Neuron (in vitro differentiated cells): ENCODE measurements around the gene OCEL1.

Experiments
- H2AFZ ChIP-seq: one replicate; pipeline ENCODE4 v1.6.1; 2013; ENCODE audit warnings: low read depth, mild to moderate bottlenecking, inconsistent platforms, low read length, moderate library complexity
- H3K27me3 ChIP-seq: one replicate; pipeline ENCODE4 v1.6.1; 2013; ENCODE audit warnings: low read length; ENCODE audit not compliant: insufficient read depth
- H3K36me3 ChIP-seq: one replicate; pipeline ENCODE4 v1.6.1; 2013; ENCODE audit warnings: low read length; ENCODE audit not compliant: insufficient read depth
- H3K4me1 ChIP-seq: one replicate; pipeline ENCODE4 v1.6.1; 2013; ENCODE audit warnings: low read length; ENCODE audit not compliant: insufficient read depth
- H3K4me3 ChIP-seq: 2 replicates; pipeline ENCODE4 v1.5.1; 2013; ENCODE audit warnings: mild to moderate bottlenecking, low read length, moderate library complexity
- H3K9me3 ChIP-seq: one replicate; pipeline ENCODE4 v1.6.1; 2013; ENCODE audit warnings: low read length

The OCEL1 gene

DNA sequence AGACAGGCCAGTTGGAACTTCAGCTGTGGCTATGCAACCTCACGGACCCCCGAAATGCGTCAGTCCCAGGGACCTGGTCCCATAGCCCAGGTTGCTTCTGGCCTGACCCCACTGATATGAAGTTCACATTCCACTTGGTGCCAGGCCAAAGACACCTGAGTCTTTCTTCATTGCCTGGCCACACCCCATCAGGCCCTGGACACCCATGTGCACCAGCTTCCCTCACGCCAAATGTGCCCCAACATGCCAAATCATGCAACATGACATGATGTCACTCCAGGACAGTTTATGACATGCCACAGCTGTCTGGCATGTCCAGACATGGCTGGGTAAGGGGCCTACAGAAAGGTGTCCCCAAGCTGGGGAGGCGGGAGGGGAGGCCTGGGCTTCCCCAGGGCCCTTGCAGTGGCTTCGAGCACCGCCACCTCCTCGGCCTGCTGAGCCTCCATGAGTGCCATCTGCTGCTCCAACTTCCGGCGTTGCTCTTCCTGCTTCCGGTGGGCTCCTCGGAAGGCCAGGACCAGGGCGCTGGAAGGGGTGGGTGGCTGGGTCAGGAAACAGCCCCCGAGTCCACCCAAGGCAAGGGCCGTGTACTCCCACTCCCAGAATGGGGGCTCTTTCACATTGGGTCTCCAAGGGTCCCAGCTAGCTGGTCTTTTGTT lies 24.0 kb downstream of the OCEL1 start:
- H3K4me1 ChIP-seq = peaks cover 23% of the 10 kb centered on the region

DNA sequence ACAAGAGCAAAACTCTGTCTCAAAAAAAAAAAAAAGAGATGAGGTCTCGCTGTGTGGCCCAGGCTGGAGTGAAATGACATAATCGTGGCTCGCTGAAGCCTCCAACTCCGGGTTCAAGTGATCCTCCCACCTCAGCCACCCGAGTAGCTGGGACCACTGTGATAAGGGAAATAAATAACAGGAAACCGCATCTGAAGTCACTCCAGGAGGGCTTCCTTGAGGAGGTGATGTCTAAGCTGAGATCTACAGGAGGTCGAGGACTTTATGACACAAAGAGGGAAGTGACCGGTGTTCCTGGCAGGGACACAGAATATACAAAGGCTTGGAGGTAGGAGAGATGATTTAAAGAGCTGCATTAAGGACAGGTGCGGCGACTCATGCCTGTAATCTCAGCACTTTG lies 28.6 kb downstream of the OCEL1 start:
- Histone ChIP-seq H3K27me3 (no peaks in the 10 kb centered on the region), H3K4me1 (peaks cover 3% of the 10 kb centered on the region), H3K4me3 (no peak overlapping the region), H2AFZ (no peak overlapping the region), H3K9me3 (no peaks in the 10 kb centered on the region), H3K36me3 (no peaks in the 10 kb centered on the region)

More for the DNA sequence above, 24.0 kb downstream of the OCEL1 start:
- no peaks in the 10 kb centered on the region for H3K27me3 ChIP-seq
- H3K4me3 ChIP-seq = no peak overlapping the region
- H3K9me3 ChIP-seq = no peaks in the 10 kb centered on the region
- H3K36me3 ChIP-seq = no peaks in the 10 kb centered on the region
- H2AFZ ChIP-seq = no peak overlapping the region

DNA sequence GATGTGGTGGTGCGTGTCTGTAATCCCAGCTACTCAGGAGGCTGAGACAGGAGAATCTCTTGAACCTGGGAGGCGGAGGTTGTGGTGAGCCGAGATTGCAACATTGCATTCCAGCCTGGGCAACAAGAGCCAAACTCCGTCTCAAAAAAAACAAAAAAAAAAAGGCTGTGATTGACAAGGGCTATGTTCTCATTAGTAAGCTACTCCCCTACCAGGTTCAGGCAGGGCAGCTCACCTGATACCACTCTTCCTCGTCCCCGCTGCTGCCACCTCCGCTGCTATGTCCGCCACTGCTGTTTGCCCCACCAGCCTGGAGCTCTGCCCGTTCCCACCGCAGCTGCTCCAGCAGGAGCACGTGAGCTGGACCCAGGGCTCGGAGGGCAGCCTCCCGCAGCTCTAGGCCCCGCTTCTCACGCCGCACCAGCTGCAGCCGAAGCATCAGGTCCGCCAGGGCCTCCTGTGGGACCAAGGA lies 29.2 kb downstream of the OCEL1 start:
- Histone ChIP-seq H2AFZ (no peak overlapping the region), H3K9me3 (no peaks in the 10 kb centered on the region), H3K4me3 (no peak overlapping the region)

DNA sequence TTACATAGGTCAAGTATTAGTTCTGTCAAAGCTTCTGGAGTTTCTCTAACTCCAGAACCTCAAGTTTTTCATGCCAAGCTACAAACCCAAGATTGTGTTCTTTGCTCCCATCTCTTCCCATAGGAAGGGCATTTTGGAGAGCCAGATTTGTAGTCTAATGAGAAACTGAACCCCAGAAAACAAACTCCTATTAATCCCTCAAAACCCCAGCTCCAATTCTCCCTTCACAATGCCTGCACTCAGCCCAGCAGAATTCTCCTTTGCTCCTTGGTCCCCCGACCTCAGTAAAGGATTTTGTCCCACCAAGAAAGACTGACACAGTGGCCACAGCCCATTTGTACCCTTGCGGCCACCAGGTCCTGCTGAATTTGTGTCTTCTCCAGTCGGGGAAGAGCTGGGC lies 30.1 kb downstream of the OCEL1 start:
- H3K4me1 ChIP-seq = peaks cover 5% of the 10 kb centered on the region
- no peak overlapping the region for H2AFZ ChIP-seq
- no peak overlapping the region for H3K4me3 ChIP-seq
- H3K27me3 ChIP-seq = no peaks in the 10 kb centered on the region
- H3K9me3 ChIP-seq = no peaks in the 10 kb centered on the region
- H3K36me3 ChIP-seq = no peaks in the 10 kb centered on the region

More for the DNA sequence above, 29.2 kb downstream of the OCEL1 start:
- H3K36me3 ChIP-seq = no peaks in the 10 kb centered on the region
- H3K27me3 ChIP-seq = no peaks in the 10 kb centered on the region
- H3K4me1 ChIP-seq = peaks cover 3% of the 10 kb centered on the region

DNA sequence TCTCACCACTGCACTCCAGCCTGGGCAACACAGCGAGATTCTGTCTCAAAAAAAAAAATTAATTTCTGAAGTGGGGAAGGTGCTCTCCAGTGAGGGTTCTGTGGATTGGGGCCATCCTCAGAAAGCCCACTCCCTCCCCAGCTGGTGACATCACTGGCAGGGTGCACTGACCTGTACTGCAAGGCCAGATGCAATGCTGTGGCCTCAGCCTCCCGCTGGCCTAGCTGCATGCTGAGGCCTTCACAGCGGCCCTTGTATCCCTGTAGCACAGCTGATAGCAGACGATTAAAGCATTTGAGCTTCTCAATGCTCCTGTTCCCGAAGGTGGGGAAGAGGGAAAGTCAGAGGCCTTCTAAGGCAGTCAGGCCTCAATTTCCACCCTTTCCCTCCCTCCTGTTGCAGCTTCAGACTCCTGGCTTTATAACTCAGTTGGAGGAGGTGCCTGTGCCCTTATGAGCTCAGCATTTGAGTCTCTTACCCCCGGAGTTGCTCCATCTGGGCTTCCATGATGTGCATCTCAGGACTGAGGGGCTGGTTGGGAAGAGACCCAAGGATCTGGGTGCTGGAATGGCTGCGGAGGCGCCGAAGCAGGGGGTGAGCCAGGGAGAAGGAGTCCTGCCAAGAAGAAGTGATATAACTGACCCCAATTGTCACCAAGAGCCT lies 33.2 kb downstream of the OCEL1 start:
- H3K27me3 ChIP-seq = no peaks in the 10 kb centered on the region
- H3K9me3 ChIP-seq = no peaks in the 10 kb centered on the region
- no peak overlapping the region for H3K4me3 ChIP-seq
- no peaks in the 10 kb centered on the region for H3K36me3 ChIP-seq
- peaks cover 5% of the 10 kb centered on the region for H3K4me1 ChIP-seq
- H2AFZ ChIP-seq = no peak overlapping the region

DNA sequence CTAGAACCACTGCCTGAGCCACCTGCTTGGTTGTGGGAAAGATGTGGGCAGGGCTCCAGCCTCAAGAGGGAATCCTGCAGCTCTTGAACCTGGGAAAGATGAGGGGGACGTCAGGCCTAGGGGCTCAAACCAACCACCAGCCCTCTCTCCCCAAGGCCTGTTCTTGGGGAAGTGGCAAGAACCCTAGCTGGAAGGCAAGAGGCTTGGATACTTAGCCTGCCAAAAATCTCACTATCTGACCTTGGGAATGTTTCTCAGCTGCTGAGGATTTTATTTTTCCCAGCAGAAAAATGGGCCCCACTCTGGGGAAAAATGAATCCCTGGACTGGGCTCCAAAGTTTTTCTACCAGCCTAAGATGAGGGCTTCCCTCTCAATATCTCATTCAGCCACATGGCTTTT lies 33.9 kb downstream of the OCEL1 start:
- Histone ChIP-seq H3K9me3 (no peaks in the 10 kb centered on the region), H3K36me3 (no peaks in the 10 kb centered on the region), H3K27me3 (no peaks in the 10 kb centered on the region)

DNA sequence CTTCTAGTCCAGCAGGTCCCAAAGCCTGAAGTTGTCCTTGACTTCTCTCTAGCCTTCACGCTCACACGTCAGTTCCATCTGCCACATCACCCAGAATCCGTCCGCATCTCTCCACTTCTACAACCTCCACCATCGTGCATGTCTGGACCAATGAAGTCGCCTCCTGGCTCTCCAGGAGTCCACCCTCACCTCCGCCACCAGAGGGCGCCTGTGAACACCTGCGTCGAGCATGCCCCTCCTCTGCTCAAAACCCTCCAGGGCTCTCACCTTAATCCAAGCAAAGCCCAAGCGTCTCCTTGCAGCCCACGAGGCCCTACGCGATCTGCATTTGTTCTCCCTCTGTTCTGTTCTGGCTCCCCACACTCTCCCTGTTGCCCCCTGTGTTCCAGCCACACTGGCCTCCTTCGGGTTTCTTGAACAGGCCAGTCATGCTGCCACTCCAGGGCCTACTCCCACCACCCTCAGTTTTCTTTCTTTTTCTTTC lies 34.9 kb downstream of the OCEL1 start:
- H3K9me3 ChIP-seq = no peaks in the 10 kb centered on the region
- no peaks in the 10 kb centered on the region for H3K36me3 ChIP-seq
- H3K4me3 ChIP-seq = no peak overlapping the region
- H3K4me1 ChIP-seq = peaks cover 5% of the 10 kb centered on the region
- H3K27me3 ChIP-seq = no peaks in the 10 kb centered on the region
- H2AFZ ChIP-seq = no peak overlapping the region

More for the DNA sequence above, 33.9 kb downstream of the OCEL1 start:
- H3K4me3 ChIP-seq = no peak overlapping the region
- H3K4me1 ChIP-seq = peaks cover 5% of the 10 kb centered on the region
- no peak overlapping the region for H2AFZ ChIP-seq

DNA sequence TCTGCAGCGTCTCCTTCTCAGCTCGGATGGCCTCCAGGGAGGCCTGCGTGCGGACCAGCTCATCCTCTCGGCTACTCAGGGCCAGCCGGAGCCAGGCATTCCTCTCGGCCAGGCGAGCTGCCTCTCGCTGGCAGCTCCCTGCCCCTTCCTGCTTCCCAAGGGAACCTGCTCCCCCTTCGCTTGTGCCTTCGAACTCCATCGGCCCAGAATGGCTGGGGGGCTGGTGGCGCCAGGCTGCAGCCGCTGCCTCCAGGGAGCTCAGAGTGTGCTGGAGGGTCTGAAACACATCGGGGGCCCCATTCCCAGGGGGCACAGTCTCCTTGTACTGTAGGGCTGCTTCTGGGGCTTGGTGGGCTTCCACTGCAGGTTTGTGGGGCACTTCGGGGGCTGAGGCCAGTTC lies 36.5 kb downstream of the OCEL1 start:
- no peak overlapping the region for H3K4me3 ChIP-seq
- H3K36me3 ChIP-seq = no peaks in the 10 kb centered on the region
- no peaks in the 10 kb centered on the region for H3K27me3 ChIP-seq
- H3K4me1 ChIP-seq = peaks cover 5% of the 10 kb centered on the region
- H2AFZ ChIP-seq = no peak overlapping the region
- H3K9me3 ChIP-seq = no peaks in the 10 kb centered on the region

DNA sequence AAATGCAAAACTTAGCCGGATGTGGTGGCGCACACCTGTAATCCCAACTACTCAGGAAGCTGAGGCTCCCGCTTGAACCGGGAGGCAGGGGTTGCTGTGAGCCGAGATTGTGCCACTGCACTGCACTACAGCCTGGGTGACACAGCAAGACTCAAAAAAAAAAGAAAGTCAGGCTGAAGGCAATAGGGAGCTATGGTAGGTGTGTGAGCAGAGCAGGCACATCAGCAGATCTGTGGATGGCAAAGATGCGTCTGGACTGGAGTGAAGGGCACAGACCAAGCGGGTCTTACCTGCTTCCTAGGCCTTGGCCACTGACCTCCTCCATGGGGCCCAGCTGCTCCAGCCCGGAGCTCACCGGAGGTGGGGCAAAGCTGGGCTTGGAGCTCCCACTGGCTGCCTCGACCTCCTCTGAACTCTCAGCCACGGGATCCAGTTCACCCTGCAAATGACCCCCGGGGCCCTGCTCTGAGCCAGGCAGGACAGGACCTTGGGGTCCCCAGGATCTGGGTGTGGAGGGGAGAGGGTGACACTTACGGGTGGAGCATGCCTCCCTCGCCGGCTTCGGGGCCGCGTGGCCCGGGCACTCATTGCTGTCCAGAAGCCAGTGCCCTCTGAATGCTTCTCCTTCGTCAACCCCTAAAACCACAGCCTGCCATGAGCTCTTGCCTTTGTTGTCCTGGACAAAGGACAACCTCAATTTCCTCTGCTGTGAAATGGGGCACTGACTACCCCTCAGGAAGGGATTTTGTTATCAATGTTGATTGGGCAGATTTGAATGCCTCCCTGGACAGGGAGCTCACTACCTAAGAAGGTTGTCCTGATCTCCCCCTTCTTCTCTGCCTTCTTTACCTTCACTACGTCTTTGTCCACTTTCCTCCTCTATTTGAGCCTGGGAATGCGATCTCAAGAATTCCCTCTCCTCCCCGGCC lies 38.0 kb downstream of the OCEL1 start:
- Histone ChIP-seq H2AFZ (no peak overlapping the region), H3K27me3 (no peaks in the 10 kb centered on the region), H3K4me3 (no peak overlapping the region), H3K36me3 (peaks cover 4% of the 10 kb centered on the region), H3K4me1 (peaks cover 11% of the 10 kb centered on the region), H3K9me3 (no peaks in the 10 kb centered on the region)

DNA sequence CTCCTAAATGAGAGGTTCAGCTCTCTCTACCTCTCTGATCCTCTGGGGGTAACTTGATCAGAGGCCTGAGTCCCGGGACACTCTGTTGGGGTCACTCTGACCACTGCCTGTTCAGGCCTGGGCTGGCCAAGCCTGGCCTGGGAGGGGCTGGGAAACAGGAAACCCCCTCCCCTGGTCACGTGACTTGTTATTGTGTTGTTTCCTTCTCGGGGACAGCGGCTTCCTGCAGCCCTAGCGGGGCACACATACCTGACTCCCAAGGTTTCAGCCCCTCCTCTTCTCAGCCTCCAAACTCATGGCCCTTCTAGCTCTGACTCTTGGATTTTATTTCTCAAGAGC lies 38.6 kb downstream of the OCEL1 start, which contains the start of gene USHBP1:
USHBP1 (minus strand) TSS at position 105 of the 339 bp plus-strand sequence. CDS start 446 bp downstream, outside the sequence.
- Histone ChIP-seq H3K9me3 (no peaks in the 10 kb centered on the region), H3K36me3 (peaks cover 6% of the 10 kb centered on the region), H3K4me3 (no peak within 1 kb of the TSS), H2AFZ (no peak within 1 kb of the TSS), H3K27me3 (no peaks in the 10 kb centered on the region), H3K4me1 (peaks cover 8% of the 10 kb centered on the region)

DNA sequence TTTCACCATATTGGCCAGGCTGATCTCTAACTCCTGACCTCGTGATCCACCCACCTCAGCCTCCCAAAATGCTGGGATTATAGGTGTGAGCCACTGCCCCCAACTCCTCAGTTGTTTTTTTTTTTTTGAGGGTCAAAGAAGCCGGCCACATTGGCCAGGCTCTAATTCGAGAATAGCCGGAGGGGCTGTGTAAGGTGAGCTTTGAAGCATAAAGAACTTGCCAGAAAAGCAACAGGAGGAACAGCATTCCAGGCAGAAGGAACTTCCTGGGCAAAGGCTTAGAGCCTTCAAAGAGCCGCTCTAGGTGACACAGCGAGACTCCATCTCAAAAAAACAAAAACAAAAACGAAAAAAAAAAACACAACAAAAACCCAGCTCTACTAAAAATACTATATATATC lies 40.0 kb downstream of the OCEL1 start:
- Histone ChIP-seq H3K36me3 (peaks cover 10% of the 10 kb centered on the region), H3K27me3 (no peaks in the 10 kb centered on the region), H2AFZ (no peak overlapping the region), H3K4me1 (peaks cover 7% of the 10 kb centered on the region), H3K4me3 (no peak overlapping the region), H3K9me3 (no peaks in the 10 kb centered on the region)

DNA sequence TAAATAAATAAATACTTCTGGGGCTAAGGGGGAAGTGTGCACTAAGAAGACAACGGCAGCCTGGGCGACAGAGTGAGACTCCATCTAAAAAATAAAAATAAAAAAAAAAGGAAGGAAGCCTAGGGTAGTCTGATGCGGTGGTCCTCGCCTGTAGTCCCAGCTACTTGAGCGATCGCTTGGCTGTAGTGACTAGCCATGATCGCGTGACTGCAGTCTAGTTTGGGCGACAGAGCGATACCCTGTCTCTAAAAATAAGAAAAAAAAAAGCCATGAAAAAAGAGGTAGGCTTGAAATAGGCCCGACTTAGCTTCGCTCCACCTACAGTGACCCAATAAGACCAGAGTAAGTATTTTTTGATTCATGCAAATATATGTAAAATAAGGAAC lies 40.6 kb downstream of the OCEL1 start:
- Histone ChIP-seq H2AFZ (peak overlapping the region; percentile 66), H3K27me3 (no peaks in the 10 kb centered on the region), H3K4me3 (no peak overlapping the region), H3K9me3 (no peaks in the 10 kb centered on the region), H3K36me3 (peaks cover 16% of the 10 kb centered on the region), H3K4me1 (peaks cover 6% of the 10 kb centered on the region)
